Activated CD4-positive, alpha-beta T cell treated with anti-CD3 and anti-CD28 coated beads, Interleukin-2, amount 10 ng/mL, durations not matched to agents 24 days and 14 days (primary cell): ENCODE measurements around the gene BMPR1A. TPM values are rescaled to one million over a fixed set of nuclear protein-coding genes. Genes with fewer than 3 reads are reported as not detected.

ENCODE experiments used
- DNase-seq: peaks from one replicate; pipeline ENCODE4 v3.0.0; 2022
- H3K27ac Mint-ChIP-seq: one replicate; pipeline ENCODE4 v1.8.0; 2022; ENCODE audit warnings: mild to moderate bottlenecking, mixed read lengths
- H3K27me3 Mint-ChIP-seq: one replicate; pipeline ENCODE4 v1.8.0; 2022; ENCODE audit warnings: mixed read lengths
- H3K36me3 Mint-ChIP-seq: one replicate; pipeline ENCODE4 v1.8.0; 2022; ENCODE audit warnings: low read depth, mild to moderate bottlenecking, mixed read lengths
- H3K4me1 Mint-ChIP-seq: one replicate; pipeline ENCODE4 v1.8.0; 2021; ENCODE audit warnings: mixed read lengths
- H3K4me3 Mint-ChIP-seq: one replicate; pipeline ENCODE4 v1.8.0; 2022; ENCODE audit warnings: mild to moderate bottlenecking, moderate library complexity, mixed read lengths
- H3K9me3 Mint-ChIP-seq: one replicate; pipeline ENCODE4 v1.8.0; 2021; ENCODE audit warnings: mixed read lengths
- intact Hi-C: fragments of 100-400 bp; cut with micrococcal nuclease; formaldehyde crosslinking; loops from one replicate; pipeline ENCODE4 v1.15.1; 2023
- total RNA-seq: library from RNA; stranded (reverse); gene quantifications from 2 replicates; pipeline ENCODE4 v1.2.3, GENCODE V29; 2022

Gene BMPR1A
- total RNA-seq, 1 donor from 2014 or later: 10.5 TPM

- Mint-ChIP-seq H3K9me3 (peaks cover 11% of the 10 kb centered on the region), H3K36me3 (peaks cover 3% of the 10 kb centered on the region), H3K4me3 (no peak overlapping the region), H3K27ac (no peak overlapping the region), H3K27me3 (peaks cover 1% of the 10 kb centered on the region), H3K4me1 (peaks cover 2% of the 10 kb centered on the region)
- DNase-seq: no peak
- intact Hi-C loops: no loop called here
These were observed 199.9 kb downstream of the BMPR1A start for GRCh38 chr10:86956195-86956847.

GRCh38 chr10:86956848-86957448 is 200.5 kb downstream of the BMPR1A start:
- peaks cover 1% of the 10 kb centered on the region for H3K36me3 Mint-ChIP-seq
- peaks cover 7% of the 10 kb centered on the region for H3K9me3 Mint-ChIP-seq
- DNase-seq: no peak
- no peak overlapping the region for H3K4me3 Mint-ChIP-seq
- H3K27me3 Mint-ChIP-seq: peaks cover 1% of the 10 kb centered on the region
- H3K4me1 Mint-ChIP-seq: peaks cover 2% of the 10 kb centered on the region
- H3K27ac Mint-ChIP-seq: no peak overlapping the region
- intact Hi-C loops: no loop called here

DNA sequence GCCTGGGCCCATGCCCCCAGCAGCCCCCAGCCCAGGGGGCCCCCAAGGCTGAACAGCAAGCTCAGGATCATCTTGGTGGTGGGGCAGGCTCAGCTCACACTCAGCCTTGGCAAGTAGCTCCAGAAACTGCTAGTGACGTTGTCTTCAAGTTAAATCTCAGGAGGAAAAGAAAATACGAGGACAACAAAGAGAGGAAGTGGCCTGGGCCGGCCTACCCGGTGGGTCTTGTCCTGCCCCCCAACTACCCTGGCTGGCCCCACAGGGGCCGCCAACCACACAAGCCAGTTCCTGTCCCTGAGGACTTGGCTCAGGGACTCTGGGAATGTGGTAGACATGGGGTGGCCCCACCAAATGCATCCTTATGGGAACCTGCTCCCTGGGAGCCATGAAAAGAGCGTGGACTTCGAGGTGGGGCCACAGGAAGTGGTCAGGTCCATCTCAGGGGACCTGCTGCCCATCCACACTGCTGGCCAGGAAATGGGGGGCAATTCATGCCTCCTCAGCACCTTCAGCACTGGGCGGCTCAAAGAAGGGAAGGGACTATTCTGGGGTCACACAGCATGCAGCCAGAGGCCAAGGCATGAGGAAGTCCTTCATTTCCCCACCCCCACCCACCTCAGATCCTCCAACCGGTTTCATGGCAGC is 201.2 kb downstream of the BMPR1A start, which contains the start of gene MMRN2:
Gene MMRN2 (minus strand): TSS at position 145 of the 645 bp plus-strand sequence. CDS start 74 bp downstream, at position 71.
- intact Hi-C loops: no loop called here
- H3K27me3 Mint-ChIP-seq: peaks cover 1% of the 10 kb centered on the region
- no peak for DNase-seq
- no peak within 1 kb of the TSS for H3K27ac Mint-ChIP-seq
- no peaks in the 10 kb centered on the region for H3K36me3 Mint-ChIP-seq
- peaks cover under 1% of the 10 kb centered on the region for H3K9me3 Mint-ChIP-seq
- no peak within 1 kb of the TSS for H3K4me3 Mint-ChIP-seq
- peaks cover 2% of the 10 kb centered on the region for H3K4me1 Mint-ChIP-seq

DNA sequence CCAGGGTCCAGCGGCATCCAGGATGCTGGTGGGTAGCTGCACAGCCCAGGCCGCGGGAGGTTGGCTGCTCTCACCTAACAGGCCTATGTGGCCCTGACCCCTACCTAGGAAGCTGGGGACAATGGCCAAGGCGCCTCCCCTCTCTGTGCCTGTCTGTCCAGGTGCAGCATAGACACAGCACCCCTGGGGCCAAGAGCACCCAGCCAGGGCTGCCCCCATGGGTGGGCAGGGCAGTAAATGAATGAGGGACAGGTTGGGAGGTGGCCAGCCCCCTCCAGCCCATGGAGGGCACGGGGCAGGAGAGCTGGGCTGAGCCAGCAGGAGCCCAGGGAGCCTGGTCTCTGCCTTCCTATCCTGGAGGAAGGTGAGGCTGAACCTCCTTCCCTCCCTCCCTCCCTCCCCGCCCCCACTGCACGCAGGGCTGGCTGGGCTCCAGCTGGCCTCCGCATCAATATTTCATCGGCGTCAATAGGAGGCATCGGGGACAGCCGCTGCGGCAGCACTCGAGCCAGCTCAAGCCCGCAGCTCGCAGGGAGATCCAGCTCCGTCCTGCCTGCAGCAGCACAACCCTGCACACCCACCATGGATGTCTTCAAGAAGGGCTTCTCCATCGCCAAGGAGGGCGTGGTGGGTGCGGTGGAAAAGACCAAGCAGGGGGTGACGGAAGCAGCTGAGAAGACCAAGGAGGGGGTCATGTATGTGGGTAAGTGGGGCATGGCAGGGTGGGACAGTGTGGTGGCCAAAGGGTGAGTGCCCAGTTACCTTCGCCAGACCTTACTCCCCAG is 201.9 kb downstream of the BMPR1A start, which contains the start of gene SNCG:
Gene SNCG (plus strand): TSS at position 484 of the 785 bp plus-strand sequence. CDS start 99 bp downstream, at position 583.
- no peak within 1 kb of the TSS for H3K4me3 Mint-ChIP-seq
- no peaks in the 10 kb centered on the region for H3K36me3 Mint-ChIP-seq
- H3K4me1 Mint-ChIP-seq: peaks cover 2% of the 10 kb centered on the region
- intact Hi-C loops: no loop called here
- no peak within 1 kb of the TSS for H3K27ac Mint-ChIP-seq
- no peak for DNase-seq
- no peaks in the 10 kb centered on the region for H3K9me3 Mint-ChIP-seq
- H3K27me3 Mint-ChIP-seq: peaks cover 1% of the 10 kb centered on the region

DNA sequence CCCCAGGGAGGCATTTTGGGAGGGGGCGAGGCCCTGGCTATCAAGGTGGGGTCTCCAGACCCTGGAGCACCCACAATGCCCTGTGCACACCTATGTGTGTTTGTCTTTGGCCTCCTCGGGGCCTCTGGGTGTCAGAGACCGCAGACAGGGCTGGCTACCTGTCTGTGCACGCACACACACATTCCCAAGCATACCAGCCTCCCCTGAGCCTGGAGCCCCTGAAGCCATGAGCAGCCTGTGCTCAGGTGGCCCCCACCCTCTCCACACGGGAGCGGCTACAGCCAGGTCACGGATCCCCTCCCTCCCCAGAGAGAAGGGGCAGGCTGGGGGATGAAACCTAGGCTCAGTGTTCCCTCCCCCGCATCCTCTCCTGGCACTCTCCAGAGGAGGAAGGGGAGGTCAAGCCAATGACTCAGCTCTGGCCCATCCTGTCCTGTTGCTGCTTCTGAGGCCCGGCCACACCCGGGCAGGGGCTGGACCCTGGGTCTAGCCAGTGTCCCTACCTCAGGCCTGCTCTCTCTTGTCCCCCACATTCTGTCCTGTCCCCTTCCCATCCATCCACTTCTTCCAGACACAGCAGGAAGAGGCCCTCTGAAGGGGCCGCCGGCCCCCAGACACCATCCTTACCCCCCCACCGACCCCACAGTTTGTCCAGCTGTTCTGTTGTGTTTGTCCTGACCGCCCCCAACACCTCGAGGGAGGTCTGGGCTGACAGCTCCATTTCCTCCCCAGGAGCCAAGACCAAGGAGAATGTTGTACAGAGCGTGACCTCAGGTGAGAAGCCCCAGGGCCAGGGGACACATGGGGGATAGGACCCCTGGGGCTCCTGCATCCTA is 202.7 kb downstream of the BMPR1A start:
- H3K9me3 Mint-ChIP-seq: no peaks in the 10 kb centered on the region
- no peaks in the 10 kb centered on the region for H3K36me3 Mint-ChIP-seq
- H3K4me1 Mint-ChIP-seq: peaks cover 2% of the 10 kb centered on the region
- peaks cover 1% of the 10 kb centered on the region for H3K27me3 Mint-ChIP-seq
- intact Hi-C loops: no loop called here
- no peak overlapping the region for H3K27ac Mint-ChIP-seq
- no peak for DNase-seq
- no peak overlapping the region for H3K4me3 Mint-ChIP-seq

- H3K4me1 Mint-ChIP-seq: peaks cover 2% of the 10 kb centered on the region
- intact Hi-C loops: loop anchor here (2.0 kb wide), 1 partner anchor 271 kb away; no protein-coding TSS in a partner anchor
These were observed 203.3 kb downstream of the BMPR1A start for GRCh38 chr10:86959737-86960002.

GRCh38 chr10:86960003-86960862 is 203.8 kb downstream of the BMPR1A start:
- Mint-ChIP-seq H3K9me3 (no peaks in the 10 kb centered on the region), H3K27ac (no peak overlapping the region), H3K36me3 (no peaks in the 10 kb centered on the region), H3K27me3 (peaks cover 1% of the 10 kb centered on the region), H3K4me1 (peaks cover 2% of the 10 kb centered on the region), H3K4me3 (no peak overlapping the region)
- peak; percentile 82 for DNase-seq
- intact Hi-C loops: loop anchor here (2.0 kb wide), 1 partner anchor 271 kb away; no protein-coding TSS in a partner anchor

More at GRCh38 chr10:86959737-86960002, 203.3 kb downstream of the BMPR1A start:
- no peak for DNase-seq
- H3K9me3 Mint-ChIP-seq: no peaks in the 10 kb centered on the region
- peaks cover 1% of the 10 kb centered on the region for H3K27me3 Mint-ChIP-seq
- H3K27ac Mint-ChIP-seq: no peak overlapping the region
- no peaks in the 10 kb centered on the region for H3K36me3 Mint-ChIP-seq
- no peak overlapping the region for H3K4me3 Mint-ChIP-seq

- DNase-seq: no peak
- H3K27ac Mint-ChIP-seq: no peak overlapping the region
- H3K36me3 Mint-ChIP-seq: no peaks in the 10 kb centered on the region
- H3K27me3 Mint-ChIP-seq: peaks cover 1% of the 10 kb centered on the region
- peaks cover 7% of the 10 kb centered on the region for H3K4me1 Mint-ChIP-seq
- H3K4me3 Mint-ChIP-seq: no peak overlapping the region
- intact Hi-C loops: loop anchor here (2.0 kb wide), 1 partner anchor 272 kb away; no protein-coding TSS in a partner anchor
- no peaks in the 10 kb centered on the region for H3K9me3 Mint-ChIP-seq
These were observed 204.5 kb downstream of the BMPR1A start for GRCh38 chr10:86960863-86961434.

DNA sequence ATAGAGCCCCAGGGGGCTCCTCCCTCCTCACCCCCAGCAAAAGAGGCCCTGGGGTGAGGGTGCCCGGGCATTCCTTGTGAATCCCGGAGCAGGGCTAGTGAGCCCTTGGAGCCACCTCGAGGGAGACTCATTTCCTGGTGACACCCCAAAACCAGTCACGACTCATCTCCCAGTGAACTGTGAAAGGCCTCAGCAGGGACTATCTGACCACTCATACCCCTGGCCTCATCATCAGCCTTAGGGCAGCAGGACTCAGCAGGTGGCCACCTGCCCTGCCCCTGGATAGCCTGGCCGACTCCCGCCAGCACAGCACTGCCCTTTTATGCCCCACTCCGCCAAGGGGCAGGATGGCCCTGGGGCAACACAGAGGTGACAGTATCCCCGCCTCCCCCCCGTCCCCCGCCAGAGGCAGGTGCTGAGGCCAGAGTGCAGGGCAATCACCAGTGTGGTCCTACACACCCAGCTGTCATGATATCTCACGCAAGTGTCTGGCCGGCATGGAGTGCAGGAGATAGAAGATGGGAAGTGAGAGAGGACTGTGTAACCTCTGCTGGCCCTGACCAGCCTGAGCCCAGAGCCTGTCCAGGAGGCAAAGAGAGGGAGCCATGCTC is 205.2 kb downstream of the BMPR1A start:
- no peak for DNase-seq
- no peaks in the 10 kb centered on the region for H3K36me3 Mint-ChIP-seq
- intact Hi-C loops: loop anchor here (2.0 kb wide), 1 partner anchor 273 kb away; no protein-coding TSS in a partner anchor
- no peak overlapping the region for H3K27ac Mint-ChIP-seq
- no peak overlapping the region for H3K4me3 Mint-ChIP-seq
- H3K4me1 Mint-ChIP-seq: peaks cover 13% of the 10 kb centered on the region
- H3K9me3 Mint-ChIP-seq: no peaks in the 10 kb centered on the region
- peaks cover 1% of the 10 kb centered on the region for H3K27me3 Mint-ChIP-seq

GRCh38 chr10:86962136-86962980 is 205.9 kb downstream of the BMPR1A start:
- H3K9me3 Mint-ChIP-seq: no peaks in the 10 kb centered on the region
- H3K27ac Mint-ChIP-seq: no peak overlapping the region
- H3K4me3 Mint-ChIP-seq: no peak overlapping the region
- DNase-seq: no peak
- peaks cover 1% of the 10 kb centered on the region for H3K27me3 Mint-ChIP-seq
- no peaks in the 10 kb centered on the region for H3K36me3 Mint-ChIP-seq
- peaks cover 14% of the 10 kb centered on the region for H3K4me1 Mint-ChIP-seq
- intact Hi-C loops: no loop called here

- H3K27me3 Mint-ChIP-seq: peaks cover 4% of the 10 kb centered on the region
- H3K27ac Mint-ChIP-seq: no peak overlapping the region
- H3K36me3 Mint-ChIP-seq: no peaks in the 10 kb centered on the region
- H3K4me1 Mint-ChIP-seq: peaks cover 16% of the 10 kb centered on the region
- no peak for DNase-seq
- no peak overlapping the region for H3K4me3 Mint-ChIP-seq
- H3K9me3 Mint-ChIP-seq: no peaks in the 10 kb centered on the region
- intact Hi-C loops: no loop called here
These were observed 206.5 kb downstream of the BMPR1A start for GRCh38 chr10:86962981-86963310.
